GM23338 (cell line): ENCODE measurements around the gene PCOLCE2. TPM values are rescaled to one million over a fixed set of nuclear protein-coding genes. Genes with fewer than 3 reads are reported as not detected.

Experiments used
- ATAC-seq: fragments of 200-7000 bp; cut with Tn5 transposase; 3 replicates; pipeline ENCODE4 v1.9.1; 2020
- DNase-seq: peaks from one replicate; pipeline ENCODE4 v3.0.0-alpha.2; 2015; ENCODE audit warnings: low spot score
- H2AFZ ChIP-seq: fragments of 200-600 bp; sonication (generic); 2 replicates; pipeline ENCODE4 v1.8.0; 2016; ENCODE audit warnings: antibody characterized with exemption, mild to moderate bottlenecking, moderate library complexity
- H3F3A ChIP-seq: fragments of 200-600 bp; sonication (generic); replicated peaks from 2 replicates; pipeline ENCODE4 v1.8.0; 2017; ENCODE audit warnings: antibody characterized with exemption, mixed run types, low read depth
- H3K27ac ChIP-seq: fragments of 200-600 bp; sonication (generic); 2 replicates; pipeline ENCODE4 v1.6.1; 2016; ENCODE audit warnings: low read depth
- H3K27me3 ChIP-seq: fragments of 200-600 bp; sonication (generic); 2 replicates; pipeline ENCODE4 v1.8.0; 2016; ENCODE audit warnings: mild to moderate bottlenecking, mixed run types, moderate library complexity; ENCODE audit not compliant: insufficient read depth
- H3K36me3 ChIP-seq: fragments of 200-600 bp; sonication (generic); 2 replicates; pipeline ENCODE4 v1.8.0; 2016; ENCODE audit warnings: mild to moderate bottlenecking; ENCODE audit not compliant: insufficient read depth
- H3K4me1 ChIP-seq: fragments of 200-600 bp; sonication (generic); 2 replicates; pipeline ENCODE4 v1.8.0; 2016; ENCODE audit warnings: mild to moderate bottlenecking, moderate library complexity; ENCODE audit not compliant: insufficient read depth
- H3K4me2 ChIP-seq: fragments of 200-600 bp; sonication (generic); 2 replicates; pipeline ENCODE4 v1.7.1; 2017; ENCODE audit warnings: mixed run types
- H3K4me3 ChIP-seq: fragments of 200-600 bp; sonication (generic); 2 replicates; pipeline ENCODE4 v1.6.1; 2016; ENCODE audit warnings: mixed run types
- H3K79me2 ChIP-seq: fragments of 200-600 bp; sonication (generic); replicated peaks from 2 replicates; pipeline ENCODE4 v1.8.0; 2017; ENCODE audit warnings: mild to moderate bottlenecking; ENCODE audit not compliant: insufficient read depth
- H3K9me2 ChIP-seq: fragments of 200-600 bp; sonication (generic); 2 replicates; pipeline ENCODE4 v1.8.0; 2017; ENCODE audit not compliant: insufficient read depth
- H4K20me1 ChIP-seq: fragments of 200-600 bp; sonication (generic); replicated peaks from 2 replicates; pipeline ENCODE4 v1.8.0; 2017; ENCODE audit warnings: mild to moderate bottlenecking; ENCODE audit not compliant: insufficient read depth
- H3K27ac Mint-ChIP-seq: 2 replicates; pipeline ENCODE4 v1.8.0; 2020; ENCODE audit warnings: inconsistent platforms, mild to moderate bottlenecking, moderate library complexity, mixed read lengths
- H3K27me3 Mint-ChIP-seq: 3 replicates; pipeline ENCODE4 v1.8.0; 2022; ENCODE audit warnings: low read depth, mild to moderate bottlenecking, moderate library complexity, mixed read lengths, inconsistent platforms; ENCODE audit not compliant: insufficient read depth, poor library complexity
- H3K36me3 Mint-ChIP-seq: 3 replicates; pipeline ENCODE4 v1.8.0; 2021; ENCODE audit warnings: low read depth, mild to moderate bottlenecking, inconsistent platforms, moderate library complexity, mixed read lengths
- H3K4me1 Mint-ChIP-seq: 3 replicates; pipeline ENCODE4 v1.8.0; 2020; ENCODE audit warnings: mild to moderate bottlenecking, inconsistent platforms, mixed read lengths
- H3K4me3 Mint-ChIP-seq: 3 replicates; pipeline ENCODE4 v1.8.0; 2021; ENCODE audit warnings: moderate library complexity, mild to moderate bottlenecking, inconsistent platforms, mixed read lengths
- H3K9me3 Mint-ChIP-seq: 3 replicates; pipeline ENCODE4 v1.8.0; 2020; ENCODE audit warnings: moderate library complexity, mild to moderate bottlenecking, inconsistent platforms, mixed read lengths
- CREB1 ChIP-seq: fragments of 250-450 bp; sonication (Bioruptor Pico); IDR thresholded peaks from 2 replicates; pipeline ENCODE4 v1.5.0; 2020; ENCODE audit warnings: low read depth, mild to moderate bottlenecking, moderate library complexity
- ETS1 ChIP-seq: IDR thresholded peaks from 2 replicates; pipeline ENCODE4 v1.6.1; 2016; ENCODE audit warnings: antibody characterized with exemption
- EZH2 ChIP-seq: fragments of 200-600 bp; sonication (generic); IDR thresholded peaks from one replicate; pipeline ENCODE4 v1.8.0; 2017; ENCODE audit warnings: antibody characterized with exemption, mild to moderate bottlenecking, low read depth; ENCODE audit not compliant: unreplicated experiment
- EZH2phosphoT487 ChIP-seq: fragments of 200-600 bp; sonication (generic); IDR thresholded peaks from one replicate; pipeline ENCODE4 v1.8.1; 2018; ENCODE audit warnings: antibody characterized with exemption; ENCODE audit not compliant: unreplicated experiment
- JUNB ChIP-seq: IDR thresholded peaks from one replicate; pipeline ENCODE4 v1.6.1; 2016; ENCODE audit warnings: antibody characterized with exemption; ENCODE audit not compliant: unreplicated experiment
- NANOG ChIP-seq: IDR thresholded peaks from 2 replicates; pipeline ENCODE4 v1.6.1; 2016; ENCODE audit warnings: antibody characterized with exemption, borderline replicate concordance
- POLR2AphosphoS5 ChIP-seq: IDR thresholded peaks from 2 replicates; pipeline ENCODE4 v1.6.1; 2016; ENCODE audit warnings: antibody characterized with exemption, low read depth
- STAT1 ChIP-seq: IDR thresholded peaks from one replicate; pipeline ENCODE4 v1.6.1; 2016; ENCODE audit warnings: antibody characterized with exemption; ENCODE audit not compliant: unreplicated experiment
- ZNF114 ChIP-seq: fragments of 250-450 bp; sonication (Bioruptor Pico); IDR thresholded peaks from 2 replicates; pipeline ENCODE4 v1.5.0; 2020; ENCODE audit warnings: mild to moderate bottlenecking, moderate library complexity
- ZNF331 ChIP-seq: fragments of 250-450 bp; sonication (Bioruptor Pico); IDR thresholded peaks from 2 replicates; pipeline ENCODE4 v1.5.0; 2020; ENCODE audit warnings: low read depth, mild to moderate bottlenecking, moderate library complexity
- polyA plus RNA-seq: library from polyadenylated mRNA; unstranded; fragments of >200 nt; fragmentation: Nextera tagmentation; extraction: Ambion mirVana; gene quantifications from 2 replicates; pipeline ENCODE4 v1.2.1, GENCODE V29; 2016
- total RNA-seq: library from RNA; depleted of rRNA; stranded (reverse); fragments of >200 nt; shearing (Covaris generic); gene quantifications from 2 replicates; pipeline ENCODE4 v1.2.3, GENCODE V29; 2014
- TF ChIP-seq, protein P1 (sequence below): IDR thresholded peaks from one replicate; pipeline ENCODE4 v1.6.1; 2018; ENCODE audit warnings: antibody characterized with exemption; ENCODE audit not compliant: unreplicated experiment
- TF ChIP-seq, protein P2 (sequence below): fragments of 250-450 bp; sonication (Bioruptor Pico); IDR thresholded peaks from 2 replicates; pipeline ENCODE4 v1.5.0; 2020; ENCODE audit warnings: mild to moderate bottlenecking, moderate library complexity
- TF ChIP-seq, protein P3 (sequence below), 2 experiments: fragments of 200-600 bp in 1 of 2; sonication (generic) in 1 of 2; conservative IDR thresholded peaks; 2 replicates each; pipeline versions ENCODE4 v1.5.1 to v1.6.1; 2016 to 2017; ENCODE audit warnings: antibody characterized with exemption in 2 of 2, low read depth in 2 of 2, mild to moderate bottlenecking in 2 of 2, moderate library complexity in 1 of 2

Gene PCOLCE2
- total and polyA plus RNA-seq, 2 experiments from 2014 or later: 17.7 to 22.6 TPM

GRCh38 chr3:142863930-142864920 is 24.7 kb downstream of the PCOLCE2 start:
- H3K4me3 ChIP-seq: peak overlapping the region; percentile 7; the same call in 1 of the 2 replicates
- H3F3A ChIP-seq: no peaks in the 10 kb centered on the region
- peaks cover 4% of the 10 kb centered on the region; the same call in 2 of the 3 replicates for H3K9me3 Mint-ChIP-seq
- H3K36me3 Mint-ChIP-seq: no peaks in the 10 kb centered on the region; the same call in 2 of the 3 replicates
- no peaks in the 10 kb centered on the region for H3K27me3 ChIP-seq
- H3K27me3 Mint-ChIP-seq: peaks cover 15% of the 10 kb centered on the region
- H3K4me1 Mint-ChIP-seq: peaks cover 59% of the 10 kb centered on the region
- no peak for ATAC-seq
- peak overlapping the region; percentile 46 for H3K4me2 ChIP-seq
- H3K27ac ChIP-seq: peak overlapping the region; percentile 89
- no peak for DNase-seq
- no peaks in the 10 kb centered on the region for H3K9me2 ChIP-seq
- H3K36me3 ChIP-seq: no peaks in the 10 kb centered on the region
- H3K4me3 Mint-ChIP-seq: peak overlapping the region; percentile 1; the same call in 1 of the 3 replicates
- no peaks in the 10 kb centered on the region for H3K79me2 ChIP-seq
- H3K27ac Mint-ChIP-seq: no peak overlapping the region
- H2AFZ ChIP-seq: no peak overlapping the region
- H4K20me1 ChIP-seq: no peaks in the 10 kb centered on the region
- no peak for TF ChIP-seq EZH2
- TF ChIP-seq, protein P1, sequence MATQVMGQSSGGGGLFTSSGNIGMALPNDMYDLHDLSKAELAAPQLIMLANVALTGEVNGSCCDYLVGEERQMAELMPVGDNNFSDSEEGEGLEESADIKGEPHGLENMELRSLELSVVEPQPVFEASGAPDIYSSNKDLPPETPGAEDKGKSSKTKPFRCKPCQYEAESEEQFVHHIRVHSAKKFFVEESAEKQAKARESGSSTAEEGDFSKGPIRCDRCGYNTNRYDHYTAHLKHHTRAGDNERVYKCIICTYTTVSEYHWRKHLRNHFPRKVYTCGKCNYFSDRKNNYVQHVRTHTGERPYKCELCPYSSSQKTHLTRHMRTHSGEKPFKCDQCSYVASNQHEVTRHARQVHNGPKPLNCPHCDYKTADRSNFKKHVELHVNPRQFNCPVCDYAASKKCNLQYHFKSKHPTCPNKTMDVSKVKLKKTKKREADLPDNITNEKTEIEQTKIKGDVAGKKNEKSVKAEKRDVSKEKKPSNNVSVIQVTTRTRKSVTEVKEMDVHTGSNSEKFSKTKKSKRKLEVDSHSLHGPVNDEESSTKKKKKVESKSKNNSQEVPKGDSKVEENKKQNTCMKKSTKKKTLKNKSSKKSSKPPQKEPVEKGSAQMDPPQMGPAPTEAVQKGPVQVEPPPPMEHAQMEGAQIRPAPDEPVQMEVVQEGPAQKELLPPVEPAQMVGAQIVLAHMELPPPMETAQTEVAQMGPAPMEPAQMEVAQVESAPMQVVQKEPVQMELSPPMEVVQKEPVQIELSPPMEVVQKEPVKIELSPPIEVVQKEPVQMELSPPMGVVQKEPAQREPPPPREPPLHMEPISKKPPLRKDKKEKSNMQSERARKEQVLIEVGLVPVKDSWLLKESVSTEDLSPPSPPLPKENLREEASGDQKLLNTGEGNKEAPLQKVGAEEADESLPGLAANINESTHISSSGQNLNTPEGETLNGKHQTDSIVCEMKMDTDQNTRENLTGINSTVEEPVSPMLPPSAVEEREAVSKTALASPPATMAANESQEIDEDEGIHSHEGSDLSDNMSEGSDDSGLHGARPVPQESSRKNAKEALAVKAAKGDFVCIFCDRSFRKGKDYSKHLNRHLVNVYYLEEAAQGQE: no peak
- no peak for TF ChIP-seq EZH2phosphoT487
- TF ChIP-seq CREB1 (CRISPR knock-in tag): no peak
- no peak for TF ChIP-seq ZNF331 (CRISPR knock-in tag)
- TF ChIP-seq, protein P2, sequence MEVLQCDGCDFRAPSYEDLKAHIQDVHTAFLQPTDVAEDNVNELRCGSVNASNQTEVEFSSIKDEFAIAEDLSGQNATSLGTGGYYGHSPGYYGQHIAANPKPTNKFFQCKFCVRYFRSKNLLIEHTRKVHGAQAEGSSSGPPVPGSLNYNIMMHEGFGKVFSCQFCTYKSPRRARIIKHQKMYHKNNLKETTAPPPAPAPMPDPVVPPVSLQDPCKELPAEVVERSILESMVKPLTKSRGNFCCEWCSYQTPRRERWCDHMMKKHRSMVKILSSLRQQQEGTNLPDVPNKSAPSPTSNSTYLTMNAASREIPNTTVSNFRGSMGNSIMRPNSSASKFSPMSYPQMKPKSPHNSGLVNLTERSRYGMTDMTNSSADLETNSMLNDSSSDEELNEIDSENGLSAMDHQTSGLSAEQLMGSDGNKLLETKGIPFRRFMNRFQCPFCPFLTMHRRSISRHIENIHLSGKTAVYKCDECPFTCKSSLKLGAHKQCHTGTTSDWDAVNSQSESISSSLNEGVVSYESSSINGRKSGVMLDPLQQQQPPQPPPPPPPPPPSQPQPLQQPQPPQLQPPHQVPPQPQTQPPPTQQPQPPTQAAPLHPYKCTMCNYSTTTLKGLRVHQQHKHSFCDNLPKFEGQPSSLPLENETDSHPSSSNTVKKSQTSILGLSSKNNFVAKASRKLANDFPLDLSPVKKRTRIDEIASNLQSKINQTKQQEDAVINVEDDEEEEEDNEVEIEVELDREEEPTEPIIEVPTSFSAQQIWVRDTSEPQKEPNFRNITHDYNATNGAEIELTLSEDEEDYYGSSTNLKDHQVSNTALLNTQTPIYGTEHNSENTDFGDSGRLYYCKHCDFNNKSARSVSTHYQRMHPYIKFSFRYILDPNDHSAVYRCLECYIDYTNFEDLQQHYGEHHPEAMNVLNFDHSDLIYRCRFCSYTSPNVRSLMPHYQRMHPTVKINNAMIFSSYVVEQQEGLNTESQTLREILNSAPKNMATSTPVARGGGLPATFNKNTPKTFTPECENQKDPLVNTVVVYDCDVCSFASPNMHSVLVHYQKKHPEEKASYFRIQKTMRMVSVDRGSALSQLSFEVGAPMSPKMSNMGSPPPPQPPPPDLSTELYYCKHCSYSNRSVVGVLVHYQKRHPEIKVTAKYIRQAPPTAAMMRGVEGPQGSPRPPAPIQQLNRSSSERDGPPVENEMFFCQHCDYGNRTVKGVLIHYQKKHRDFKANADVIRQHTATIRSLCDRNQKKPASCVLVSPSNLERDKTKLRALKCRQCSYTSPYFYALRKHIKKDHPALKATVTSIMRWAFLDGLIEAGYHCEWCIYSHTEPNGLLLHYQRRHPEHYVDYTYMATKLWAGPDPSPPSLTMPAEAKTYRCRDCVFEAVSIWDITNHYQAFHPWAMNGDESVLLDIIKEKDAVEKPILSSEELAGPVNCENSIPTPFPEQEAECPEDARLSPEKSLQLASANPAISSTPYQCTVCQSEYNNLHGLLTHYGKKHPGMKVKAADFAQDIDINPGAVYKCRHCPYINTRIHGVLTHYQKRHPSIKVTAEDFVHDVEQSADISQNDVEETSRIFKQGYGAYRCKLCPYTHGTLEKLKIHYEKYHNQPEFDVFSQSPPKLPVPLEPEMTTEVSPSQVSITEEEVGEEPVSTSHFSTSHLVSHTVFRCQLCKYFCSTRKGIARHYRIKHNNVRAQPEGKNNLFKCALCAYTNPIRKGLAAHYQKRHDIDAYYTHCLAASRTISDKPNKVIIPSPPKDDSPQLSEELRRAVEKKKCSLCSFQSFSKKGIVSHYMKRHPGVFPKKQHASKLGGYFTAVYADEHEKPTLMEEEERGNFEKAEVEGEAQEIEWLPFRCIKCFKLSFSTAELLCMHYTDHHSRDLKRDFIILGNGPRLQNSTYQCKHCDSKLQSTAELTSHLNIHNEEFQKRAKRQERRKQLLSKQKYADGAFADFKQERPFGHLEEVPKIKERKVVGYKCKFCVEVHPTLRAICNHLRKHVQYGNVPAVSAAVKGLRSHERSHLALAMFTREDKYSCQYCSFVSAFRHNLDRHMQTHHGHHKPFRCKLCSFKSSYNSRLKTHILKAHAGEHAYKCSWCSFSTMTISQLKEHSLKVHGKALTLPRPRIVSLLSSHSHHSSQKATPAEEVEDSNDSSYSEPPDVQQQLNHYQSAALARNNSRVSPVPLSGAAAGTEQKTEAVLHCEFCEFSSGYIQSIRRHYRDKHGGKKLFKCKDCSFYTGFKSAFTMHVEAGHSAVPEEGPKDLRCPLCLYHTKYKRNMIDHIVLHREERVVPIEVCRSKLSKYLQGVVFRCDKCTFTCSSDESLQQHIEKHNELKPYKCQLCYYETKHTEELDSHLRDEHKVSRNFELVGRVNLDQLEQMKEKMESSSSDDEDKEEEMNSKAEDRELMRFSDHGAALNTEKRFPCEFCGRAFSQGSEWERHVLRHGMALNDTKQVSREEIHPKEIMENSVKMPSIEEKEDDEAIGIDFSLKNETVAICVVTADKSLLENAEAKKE (CRISPR knock-in tag): no peak
- no peak for TF ChIP-seq NANOG
- TF ChIP-seq ZNF114 (CRISPR knock-in tag): no peak
- no peak for TF ChIP-seq ETS1
- TF ChIP-seq, protein P3, sequence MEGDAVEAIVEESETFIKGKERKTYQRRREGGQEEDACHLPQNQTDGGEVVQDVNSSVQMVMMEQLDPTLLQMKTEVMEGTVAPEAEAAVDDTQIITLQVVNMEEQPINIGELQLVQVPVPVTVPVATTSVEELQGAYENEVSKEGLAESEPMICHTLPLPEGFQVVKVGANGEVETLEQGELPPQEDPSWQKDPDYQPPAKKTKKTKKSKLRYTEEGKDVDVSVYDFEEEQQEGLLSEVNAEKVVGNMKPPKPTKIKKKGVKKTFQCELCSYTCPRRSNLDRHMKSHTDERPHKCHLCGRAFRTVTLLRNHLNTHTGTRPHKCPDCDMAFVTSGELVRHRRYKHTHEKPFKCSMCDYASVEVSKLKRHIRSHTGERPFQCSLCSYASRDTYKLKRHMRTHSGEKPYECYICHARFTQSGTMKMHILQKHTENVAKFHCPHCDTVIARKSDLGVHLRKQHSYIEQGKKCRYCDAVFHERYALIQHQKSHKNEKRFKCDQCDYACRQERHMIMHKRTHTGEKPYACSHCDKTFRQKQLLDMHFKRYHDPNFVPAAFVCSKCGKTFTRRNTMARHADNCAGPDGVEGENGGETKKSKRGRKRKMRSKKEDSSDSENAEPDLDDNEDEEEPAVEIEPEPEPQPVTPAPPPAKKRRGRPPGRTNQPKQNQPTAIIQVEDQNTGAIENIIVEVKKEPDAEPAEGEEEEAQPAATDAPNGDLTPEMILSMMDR (conservative IDR thresholded peaks at IDR 0.05; ENCODE audit: low read depth in 2 of 2): no peak
- TF ChIP-seq POLR2AphosphoS5: no peak
- TF ChIP-seq JUNB: no peak
- no peak for TF ChIP-seq STAT1
- H3K4me1 ChIP-seq: peaks cover 50% of the 10 kb centered on the region
